Activated naive CD8-positive, alpha-beta T cell treated with anti-CD3 and anti-CD28 coated beads, Interleukin-2, amount 10 ng/mL, durations not matched to agents 7 days and 5 days (primary cell): ENCODE results near the gene KRT6A. TPM values are rescaled to one million over a fixed set of nuclear protein-coding genes. Genes with fewer than 3 reads are reported as not detected.

Experiments used
- ATAC-seq: fragments of 150-1000 bp; cut with Tn5 transposase; one replicate; pipeline ENCODE4 v1.10.0; 2021; ENCODE audit warnings: low read depth, moderate library complexity
- POLR2A ChIA-PET: fragments of 350-600 bp; sonication (Branson Sonifier 250); formaldehyde crosslinking; loops from one replicate; lab custom pipeline; 2021; ENCODE audit warnings: antibody characterized with exemption; lab: Charles Lee
- DNase-seq: peaks from one replicate; pipeline ENCODE4 v3.0.0; 2021
- H3K27ac Mint-ChIP-seq: one replicate; pipeline ENCODE4 v1.8.0; 2022; ENCODE audit warnings: mild to moderate bottlenecking, mixed read lengths
- H3K27me3 Mint-ChIP-seq: one replicate; pipeline ENCODE4 v1.8.0; 2022; ENCODE audit warnings: mild to moderate bottlenecking, moderate library complexity, mixed read lengths
- H3K36me3 Mint-ChIP-seq: one replicate; pipeline ENCODE4 v1.8.0; 2021; ENCODE audit warnings: mild to moderate bottlenecking, mixed read lengths
- H3K4me1 Mint-ChIP-seq: one replicate; pipeline ENCODE4 v1.8.0; 2021; ENCODE audit warnings: mixed read lengths
- H3K4me3 Mint-ChIP-seq: one replicate; pipeline ENCODE4 v1.8.0; 2022; ENCODE audit warnings: mild to moderate bottlenecking, moderate library complexity, mixed read lengths
- H3K9me3 Mint-ChIP-seq: one replicate; pipeline ENCODE4 v1.8.0; 2021; ENCODE audit warnings: mixed read lengths
- total RNA-seq, 2 experiments: library from RNA; stranded (reverse); gene quantifications; one replicate each; pipeline ENCODE4 v1.2.3, GENCODE V29; 2021

Gene KRT6A
- total RNA-seq, 2 experiments from 2014 or later: not detected

- no peak for ATAC-seq
- peak; percentile 15 for DNase-seq
- H3K9me3 Mint-ChIP-seq: no peaks in the 10 kb centered on the region
- H3K27ac Mint-ChIP-seq: no peak overlapping the region
- POLR2A ChIA-PET: no interaction called here
- H3K27me3 Mint-ChIP-seq: peaks cover 8% of the 10 kb centered on the region
- no peaks in the 10 kb centered on the region for H3K36me3 Mint-ChIP-seq
- H3K4me3 Mint-ChIP-seq: no peak overlapping the region
- H3K4me1 Mint-ChIP-seq: peaks cover 10% of the 10 kb centered on the region
Measured at GRCh38 chr12:52530366-52530765, 37.3 kb upstream of the KRT6A start.

- ATAC-seq (no peak), DNase-seq (peak; percentile 11)
- peaks cover 10% of the 10 kb centered on the region for H3K4me1 Mint-ChIP-seq
- H3K27ac Mint-ChIP-seq: no peak overlapping the region
- POLR2A ChIA-PET: no interaction called here
- H3K36me3 Mint-ChIP-seq: no peaks in the 10 kb centered on the region
- no peak overlapping the region for H3K4me3 Mint-ChIP-seq
- H3K9me3 Mint-ChIP-seq: no peaks in the 10 kb centered on the region
- peaks cover 8% of the 10 kb centered on the region for H3K27me3 Mint-ChIP-seq
Measured at GRCh38 chr12:52529846-52530245, 36.8 kb upstream of the KRT6A start.

- Mint-ChIP-seq H3K9me3 (no peaks in the 10 kb centered on the region), H3K4me3 (no peak overlapping the region), H3K36me3 (no peaks in the 10 kb centered on the region), H3K4me1 (peaks cover 10% of the 10 kb centered on the region), H3K27me3 (peaks cover 8% of the 10 kb centered on the region), H3K27ac (no peak overlapping the region)
- POLR2A ChIA-PET: no interaction called here
- no peak for DNase-seq
- no peak for ATAC-seq
Measured at GRCh38 chr12:52529417-52529816, 36.4 kb upstream of the KRT6A start.

- H3K36me3 Mint-ChIP-seq: no peaks in the 10 kb centered on the region
- H3K9me3 Mint-ChIP-seq: no peaks in the 10 kb centered on the region
- POLR2A ChIA-PET: no interaction called here
- DNase-seq (no peak), ATAC-seq (no peak)
- H3K27me3 Mint-ChIP-seq: peaks cover 7% of the 10 kb centered on the region
- H3K27ac Mint-ChIP-seq: no peak overlapping the region
- H3K4me1 Mint-ChIP-seq: peaks cover 10% of the 10 kb centered on the region
- H3K4me3 Mint-ChIP-seq: no peak overlapping the region
Measured at GRCh38 chr12:52528641-52529143, 35.6 kb upstream of the KRT6A start.

GRCh38 chr12:52527121-52527800 is 34.2 kb upstream of the KRT6A start:
- H3K36me3 Mint-ChIP-seq: no peaks in the 10 kb centered on the region

GRCh38 chr12:52526511-52526951 is 33.5 kb upstream of the KRT6A start:
- no peak for DNase-seq
- peak; percentile 82 for ATAC-seq
- POLR2A ChIA-PET: no interaction called here
- peaks cover 7% of the 10 kb centered on the region for H3K27me3 Mint-ChIP-seq
- H3K27ac Mint-ChIP-seq: peak overlapping the region; percentile 64
- H3K4me1 Mint-ChIP-seq: peaks cover 10% of the 10 kb centered on the region
- H3K36me3 Mint-ChIP-seq: no peaks in the 10 kb centered on the region
- no peaks in the 10 kb centered on the region for H3K9me3 Mint-ChIP-seq
- peak overlapping the region; percentile 39 for H3K4me3 Mint-ChIP-seq

More at GRCh38 chr12:52527121-52527800, 34.2 kb upstream of the KRT6A start:
- ATAC-seq: no peak
- DNase-seq: no peak
- H3K4me1 Mint-ChIP-seq: peaks cover 10% of the 10 kb centered on the region
- peak overlapping the region; percentile 39 for H3K4me3 Mint-ChIP-seq
- POLR2A ChIA-PET: no interaction called here
- no peaks in the 10 kb centered on the region for H3K9me3 Mint-ChIP-seq
- peaks cover 10% of the 10 kb centered on the region for H3K27me3 Mint-ChIP-seq
- H3K27ac Mint-ChIP-seq: peak overlapping the region; percentile 64

GRCh38 chr12:52525661-52526499 is 32.8 kb upstream of the KRT6A start:
- no peaks in the 10 kb centered on the region for H3K9me3 Mint-ChIP-seq
- no peak for ATAC-seq
- peaks cover 10% of the 10 kb centered on the region for H3K4me1 Mint-ChIP-seq
- peaks cover 6% of the 10 kb centered on the region for H3K27me3 Mint-ChIP-seq
- no peak overlapping the region for H3K4me3 Mint-ChIP-seq
- no peak for DNase-seq
- POLR2A ChIA-PET: no interaction called here
- no peak overlapping the region for H3K27ac Mint-ChIP-seq
- no peaks in the 10 kb centered on the region for H3K36me3 Mint-ChIP-seq

GRCh38 chr12:52524898-52525591 is 32.0 kb upstream of the KRT6A start:
- no peak for ATAC-seq
- H3K27me3 Mint-ChIP-seq: peaks cover 6% of the 10 kb centered on the region
- no peak for DNase-seq
- no peak overlapping the region for H3K4me3 Mint-ChIP-seq
- H3K27ac Mint-ChIP-seq: no peak overlapping the region
- no peaks in the 10 kb centered on the region for H3K36me3 Mint-ChIP-seq
- POLR2A ChIA-PET: no interaction called here
- H3K9me3 Mint-ChIP-seq: no peaks in the 10 kb centered on the region
- peaks cover 10% of the 10 kb centered on the region for H3K4me1 Mint-ChIP-seq

GRCh38 chr12:52524241-52524897 is 31.3 kb upstream of the KRT6A start:
- POLR2A ChIA-PET: no interaction called here
- H3K4me1 Mint-ChIP-seq: peaks cover 10% of the 10 kb centered on the region
- no peak for ATAC-seq
- no peak overlapping the region for H3K4me3 Mint-ChIP-seq
- no peak overlapping the region for H3K27ac Mint-ChIP-seq
- H3K9me3 Mint-ChIP-seq: no peaks in the 10 kb centered on the region
- DNase-seq: no peak
- no peaks in the 10 kb centered on the region for H3K36me3 Mint-ChIP-seq
- peaks cover 10% of the 10 kb centered on the region for H3K27me3 Mint-ChIP-seq

- Mint-ChIP-seq H3K9me3 (no peaks in the 10 kb centered on the region), H3K27ac (no peak overlapping the region), H3K4me3 (no peak overlapping the region), H3K36me3 (no peaks in the 10 kb centered on the region), H3K4me1 (peaks cover 10% of the 10 kb centered on the region), H3K27me3 (peaks cover 11% of the 10 kb centered on the region)
- POLR2A ChIA-PET: no interaction called here
- ATAC-seq: no peak
- no peak for DNase-seq
Measured at GRCh38 chr12:52523824-52524223, 30.8 kb upstream of the KRT6A start.

- DNase-seq (no peak), ATAC-seq (no peak)
- H3K27me3 Mint-ChIP-seq: peaks cover 11% of the 10 kb centered on the region
- no peak overlapping the region for H3K27ac Mint-ChIP-seq
- H3K9me3 Mint-ChIP-seq: no peaks in the 10 kb centered on the region
- H3K36me3 Mint-ChIP-seq: no peaks in the 10 kb centered on the region
- POLR2A ChIA-PET: no interaction called here
- H3K4me1 Mint-ChIP-seq: peaks cover 10% of the 10 kb centered on the region
- H3K4me3 Mint-ChIP-seq: no peak overlapping the region
Measured at GRCh38 chr12:52522346-52523011, 29.4 kb upstream of the KRT6A start.

- POLR2A ChIA-PET: no interaction called here
- H3K36me3 Mint-ChIP-seq: no peaks in the 10 kb centered on the region
- DNase-seq (no peak), ATAC-seq (no peak)
- no peaks in the 10 kb centered on the region for H3K9me3 Mint-ChIP-seq
- H3K27me3 Mint-ChIP-seq: peaks cover 11% of the 10 kb centered on the region
- H3K4me3 Mint-ChIP-seq: no peak overlapping the region
- H3K27ac Mint-ChIP-seq: no peak overlapping the region
- peaks cover 4% of the 10 kb centered on the region for H3K4me1 Mint-ChIP-seq
Measured at GRCh38 chr12:52521568-52522266, 28.7 kb upstream of the KRT6A start.
